Endodermal cell (in vitro differentiated cells): Measurements from ENCODE around the gene PXDN. TPM values are rescaled to one million over a fixed set of nuclear protein-coding genes. Genes with fewer than 3 reads are reported as not detected.

Experiments
- DNase-seq: peaks from one replicate; pipeline ENCODE4 v3.0.0-alpha.2; 2017
- H3K27ac ChIP-seq: 2 replicates; pipeline ENCODE4 v1.5.1; 2013; ENCODE audit warnings: mild to moderate bottlenecking, low read depth, low read length, moderate library complexity
- H3K27me3 ChIP-seq: 2 replicates; pipeline ENCODE4 v1.6.1; 2013; ENCODE audit warnings: mild to moderate bottlenecking, low read length, moderate library complexity; ENCODE audit not compliant: insufficient read depth, control insufficient read depth, poor library complexity, severe bottlenecking
- H3K36me3 ChIP-seq: 2 replicates; pipeline ENCODE4 v1.7.0; 2013; ENCODE audit warnings: mild to moderate bottlenecking, low read length, moderate library complexity; ENCODE audit not compliant: control insufficient read depth, insufficient read depth
- H3K4me1 ChIP-seq: one replicate; pipeline ENCODE4 v1.7.0; 2013; ENCODE audit warnings: low read length; ENCODE audit not compliant: control insufficient read depth, insufficient read depth
- H3K4me3 ChIP-seq: 2 replicates; pipeline ENCODE4 v1.5.1; 2013; ENCODE audit warnings: mild to moderate bottlenecking, low read length, moderate library complexity
- H3K9ac ChIP-seq: 2 replicates; pipeline ENCODE4 v1.6.1; 2013; ENCODE audit warnings: mild to moderate bottlenecking, low read length, moderate library complexity; ENCODE audit not compliant: poor library complexity, severe bottlenecking; ENCODE audit errors: extremely low read depth
- H3K9me3 ChIP-seq: 2 replicates; pipeline ENCODE4 v1.6.1; 2013; ENCODE audit warnings: mild to moderate bottlenecking, low read length, moderate library complexity; ENCODE audit not compliant: control insufficient read depth
- H3K27ac Mint-ChIP-seq: 2 replicates; pipeline ENCODE4 v1.8.0; 2020; ENCODE audit warnings: mixed read lengths
- H3K27me3 Mint-ChIP-seq: 2 replicates; pipeline ENCODE4 v1.8.0; 2021; ENCODE audit warnings: mild to moderate bottlenecking, mixed read lengths; ENCODE audit not compliant: insufficient read depth
- H3K36me3 Mint-ChIP-seq: 2 replicates; pipeline ENCODE4 v1.8.0; 2020; ENCODE audit warnings: low read depth, mixed read lengths
- H3K4me1 Mint-ChIP-seq: 2 replicates; pipeline ENCODE4 v1.8.0; 2020; ENCODE audit warnings: mixed read lengths
- H3K4me3 Mint-ChIP-seq: 2 replicates; pipeline ENCODE4 v1.8.0; 2020; ENCODE audit warnings: mild to moderate bottlenecking, moderate library complexity, mixed read lengths
- H3K9me3 Mint-ChIP-seq: 2 replicates; pipeline ENCODE4 v1.8.0; 2020; ENCODE audit warnings: mild to moderate bottlenecking, mixed read lengths
- WGBS, 2 experiments: methylation state at CpG; one replicate each; pipeline versions ENCODE4 v1.1.5 to v1.1.7; 2013; ENCODE audit warnings: missing lambda C conversion rate in 2 of 2, mixed read lengths in 1 of 2; ENCODE audit not compliant: insufficient coverage in 1 of 2, insufficient read length in 1 of 2; 5-methylcytosine and 5-hydroxymethylcytosine counted together
- total RNA-seq, 2 donors: library from RNA; stranded (reverse); fragmentation: NEBNext Ultra II Directional in 1 of 2; extraction: Animal tissue kit (Norgen Biotek cat#: 25700) in 1 of 2; gene quantifications; 2 replicates in 1 of 2; 3 replicates in 1 of 2; pipeline ENCODE4 v1.2.1, GENCODE V29; 2021
- TF ChIP-seq, protein P1 (sequence below): fragments of 200-600 bp; sonication (generic); conservative IDR thresholded peaks from 2 replicates; pipeline ENCODE4 v1.5.0; 2021; ENCODE audit warnings: antibody characterized with exemption, mild to moderate bottlenecking

The PXDN gene
- total RNA-seq, 2 donors from 2014 or later = 212 to 247 TPM

DNA sequence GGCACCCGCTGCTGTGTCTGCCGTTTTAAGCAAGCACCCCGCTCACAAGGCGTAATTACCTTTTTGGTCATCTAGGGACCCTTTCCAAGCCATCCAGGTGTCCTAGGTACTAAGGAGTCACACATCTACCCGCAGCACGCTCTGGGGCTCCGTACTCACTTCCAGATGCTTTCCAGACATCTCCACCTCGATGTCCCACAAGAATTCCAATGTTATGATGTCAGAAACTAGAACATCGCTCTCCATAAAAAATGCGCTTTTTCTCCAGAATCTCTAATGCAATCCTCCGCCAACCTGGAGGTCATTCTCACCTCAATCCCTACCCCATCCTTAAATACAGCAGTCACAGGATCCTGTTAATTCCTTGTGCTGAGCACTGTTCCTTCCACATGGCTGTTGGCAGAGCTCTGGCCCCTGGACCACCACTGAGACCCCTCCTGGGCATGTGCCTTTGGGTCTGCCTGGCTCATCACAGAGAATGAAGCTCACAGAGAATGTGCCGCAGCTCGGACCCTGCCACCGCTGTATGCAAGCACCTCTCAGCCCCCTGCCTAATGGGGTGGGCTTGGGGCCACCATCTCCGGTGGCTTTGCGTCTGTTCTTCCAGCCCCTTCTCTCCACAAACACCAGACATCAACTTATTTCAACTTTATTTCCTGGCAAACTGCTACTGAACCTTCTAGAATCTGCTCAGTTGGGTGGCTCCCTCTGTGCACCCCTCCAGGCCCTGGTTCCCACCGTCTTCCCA lies 4.6 kb upstream of the PXDN start:
- Mint-ChIP-seq H3K4me3 (no peak overlapping the region), H3K9me3 (peaks cover 11% of the 10 kb centered on the region), H3K27ac (no peak overlapping the region), H3K4me1 (peaks cover 3% of the 10 kb centered on the region), H3K27me3 (peaks cover 51% of the 10 kb centered on the region), H3K36me3 (no peaks in the 10 kb centered on the region)
- 89 to 91% methylated on average over 17 of the region's 17 CpGs for WGBS, 2 experiments
- Histone ChIP-seq H3K27ac (no peak overlapping the region), H3K9me3 (peaks cover 2% of the 10 kb centered on the region), H3K9ac (no peak overlapping the region), H3K27me3 (no peaks in the 10 kb centered on the region), H3K4me1 (no peaks in the 10 kb centered on the region), H3K36me3 (no peaks in the 10 kb centered on the region), H3K4me3 (no peak overlapping the region)
- peak; percentile 35 for DNase-seq
- TF ChIP-seq, protein P1, sequence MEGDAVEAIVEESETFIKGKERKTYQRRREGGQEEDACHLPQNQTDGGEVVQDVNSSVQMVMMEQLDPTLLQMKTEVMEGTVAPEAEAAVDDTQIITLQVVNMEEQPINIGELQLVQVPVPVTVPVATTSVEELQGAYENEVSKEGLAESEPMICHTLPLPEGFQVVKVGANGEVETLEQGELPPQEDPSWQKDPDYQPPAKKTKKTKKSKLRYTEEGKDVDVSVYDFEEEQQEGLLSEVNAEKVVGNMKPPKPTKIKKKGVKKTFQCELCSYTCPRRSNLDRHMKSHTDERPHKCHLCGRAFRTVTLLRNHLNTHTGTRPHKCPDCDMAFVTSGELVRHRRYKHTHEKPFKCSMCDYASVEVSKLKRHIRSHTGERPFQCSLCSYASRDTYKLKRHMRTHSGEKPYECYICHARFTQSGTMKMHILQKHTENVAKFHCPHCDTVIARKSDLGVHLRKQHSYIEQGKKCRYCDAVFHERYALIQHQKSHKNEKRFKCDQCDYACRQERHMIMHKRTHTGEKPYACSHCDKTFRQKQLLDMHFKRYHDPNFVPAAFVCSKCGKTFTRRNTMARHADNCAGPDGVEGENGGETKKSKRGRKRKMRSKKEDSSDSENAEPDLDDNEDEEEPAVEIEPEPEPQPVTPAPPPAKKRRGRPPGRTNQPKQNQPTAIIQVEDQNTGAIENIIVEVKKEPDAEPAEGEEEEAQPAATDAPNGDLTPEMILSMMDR = no peak

DNA sequence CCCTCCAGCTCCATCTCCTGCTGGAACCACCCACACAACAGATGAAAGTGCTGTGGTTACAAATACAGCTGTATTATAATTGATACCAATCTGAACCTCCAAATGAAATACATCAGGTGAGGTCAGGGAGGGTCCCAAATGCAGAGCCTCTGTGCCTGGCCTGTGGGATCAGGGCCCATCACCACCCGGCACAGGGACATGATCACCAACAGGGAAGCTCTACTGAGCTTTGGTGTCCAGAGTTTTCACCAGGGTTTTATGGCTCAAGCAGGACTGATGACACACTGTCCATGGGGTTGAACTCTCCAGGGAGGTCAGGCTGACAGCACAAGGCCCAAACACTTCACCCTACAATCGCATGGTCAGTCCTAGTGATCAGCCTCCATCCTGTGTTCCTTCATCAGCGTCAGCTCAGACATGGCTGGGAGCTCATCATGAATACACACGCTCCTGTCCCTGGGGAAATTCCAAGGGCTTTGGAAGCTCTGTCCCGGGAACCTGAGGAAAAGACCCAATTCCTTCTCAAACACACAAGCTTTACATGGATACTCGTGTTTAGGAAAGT lies 3.9 kb upstream of the PXDN start:
- H3K27me3 Mint-ChIP-seq = peaks cover 51% of the 10 kb centered on the region
- no peak overlapping the region for H3K9ac ChIP-seq
- H3K4me3 ChIP-seq = no peak overlapping the region
- H3K9me3 ChIP-seq = no peaks in the 10 kb centered on the region
- H3K27ac Mint-ChIP-seq = no peak overlapping the region
- 90 to 96% methylated on average over 4 to 6 of the region's 6 CpGs for WGBS, 2 experiments
- H3K27me3 ChIP-seq = no peaks in the 10 kb centered on the region
- no peaks in the 10 kb centered on the region for H3K4me1 ChIP-seq
- H3K36me3 ChIP-seq = no peaks in the 10 kb centered on the region
- TF ChIP-seq, protein P1 = no peak
- H3K27ac ChIP-seq = no peak overlapping the region
- no peak overlapping the region for H3K4me3 Mint-ChIP-seq
- H3K36me3 Mint-ChIP-seq = no peaks in the 10 kb centered on the region
- H3K4me1 Mint-ChIP-seq = peaks cover 3% of the 10 kb centered on the region
- peaks cover 5% of the 10 kb centered on the region for H3K9me3 Mint-ChIP-seq
- no peak for DNase-seq

GRCh38 chr2:1747065-1747941 lies 3.0 kb upstream of the PXDN start:
- H3K27me3 ChIP-seq = no peaks in the 10 kb centered on the region
- TF ChIP-seq, protein P1 = no peak
- Mint-ChIP-seq H3K36me3 (peaks cover 2% of the 10 kb centered on the region), H3K4me3 (no peak overlapping the region), H3K27me3 (peaks cover 48% of the 10 kb centered on the region), H3K27ac (no peak overlapping the region), H3K4me1 (peaks cover 5% of the 10 kb centered on the region), H3K9me3 (no peaks in the 10 kb centered on the region)
- peak; percentile 30 for DNase-seq
- H3K27ac ChIP-seq = no peak overlapping the region
- no peak overlapping the region for H3K4me3 ChIP-seq
- H3K4me1 ChIP-seq = no peaks in the 10 kb centered on the region
- WGBS, 2 experiments = 92 to 95% methylated on average over 25 to 26 of the region's 26 CpGs
- H3K9me3 ChIP-seq = no peaks in the 10 kb centered on the region
- H3K36me3 ChIP-seq = no peaks in the 10 kb centered on the region
- H3K9ac ChIP-seq = no peak overlapping the region
